IMR-90 (cell line): Measurements from ENCODE around the gene IRAK1BP1. TPM values are rescaled to one million over a fixed set of nuclear protein-coding genes. Genes with fewer than 3 reads are reported as not detected.

Source experiments
- polyA plus RNA-seq, 3 experiments: library from polyadenylated mRNA; depleted of rRNA; stranded (reverse); fragments of >200 nt; gene quantifications; 2 replicates each; pipeline ENCODE4 v1.2.3, GENCODE V29; 2012; ENCODE audit warnings: low replicate concordance in 1 of 3
- total RNA-seq: library from RNA; depleted of rRNA; stranded (reverse); fragments of >200 nt; gene quantifications from 2 replicates; pipeline ENCODE4 v1.2.3, GENCODE V29; 2012; rRNA removed

Gene IRAK1BP1
- total and polyA plus RNA-seq, 2 of the 4 experiments (the other 2 are of a cell fraction): 0.94 to 2.2 TPM

Other genes with a start within 250 kb of the IRAK1BP1 start
- 20.4 and 32.2 TPM in 2 replicates for gene PHIP, start 210.7 kb downstream of the IRAK1BP1 start, total RNA-seq
- gene PHIP, start 210.7 kb downstream of the IRAK1BP1 start, polyA plus RNA-seq (2012; rRNA removed): 2.7 and 3.4 TPM in 2 replicates